ENCODE data around the gene MAP4K2. TPM values are rescaled to one million over a fixed set of nuclear protein-coding genes. Genes with fewer than 3 reads are reported as not detected.

Gene MAP4K2
- total and polyA plus RNA-seq, 9 of the 15 experiments (the other 6 are each of a cell fraction or from before 2014, with no cell fraction given): 0.13 to 14.5 (median 7.3) TPM

DNA sequence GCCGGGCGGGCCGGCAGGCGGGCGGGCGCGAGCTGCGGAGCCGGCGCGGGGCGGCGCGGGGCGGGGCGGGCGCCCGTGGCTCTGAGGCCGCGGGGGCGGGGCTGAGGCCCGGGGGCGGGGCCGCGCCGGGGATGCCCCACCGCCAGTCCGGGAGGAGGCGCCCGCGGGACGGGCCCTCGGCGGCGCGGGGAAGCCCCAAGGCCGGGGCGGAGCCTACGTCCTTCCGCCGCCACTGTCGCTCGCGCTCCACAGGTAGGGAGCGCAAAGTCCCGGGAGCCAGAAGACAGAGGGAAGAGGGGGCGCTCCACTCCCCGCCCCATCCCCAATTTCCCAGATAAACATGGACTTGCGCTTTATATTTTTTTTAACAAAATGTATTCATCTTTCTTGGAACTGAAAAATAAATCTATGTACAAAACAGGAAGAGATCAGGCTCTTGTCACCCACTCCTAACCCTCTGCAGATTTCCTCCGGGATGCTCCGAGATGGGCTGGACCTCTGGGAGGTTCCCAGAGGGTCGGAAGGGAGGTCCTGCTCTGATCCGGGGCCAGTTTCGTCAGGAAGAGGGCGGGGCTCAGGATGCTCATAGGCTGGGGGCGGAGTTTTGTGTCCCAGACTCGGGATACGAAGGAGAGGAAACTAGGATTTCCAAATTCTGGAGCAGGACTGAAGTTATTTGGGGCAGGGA lies at the start of gene MAP4K2 (continued):
- TF ChIP-seq GABPA (tag; conservative IDR thresholded peaks at IDR 0.05; ENCODE audit: low read depth): peak; percentile 75
- TF ChIP-seq HIVEP1 (CRISPR knock-in tag; IDR thresholded peaks at IDR 0.05): peak; percentile 89
- TF ChIP-seq CREB1 (IDR thresholded peaks at IDR 0.05): peak; percentile 55
- TF ChIP-seq CREB1 (CRISPR knock-in tag; IDR thresholded peaks at IDR 0.05): no peak
- TF ChIP-seq, protein P1, sequence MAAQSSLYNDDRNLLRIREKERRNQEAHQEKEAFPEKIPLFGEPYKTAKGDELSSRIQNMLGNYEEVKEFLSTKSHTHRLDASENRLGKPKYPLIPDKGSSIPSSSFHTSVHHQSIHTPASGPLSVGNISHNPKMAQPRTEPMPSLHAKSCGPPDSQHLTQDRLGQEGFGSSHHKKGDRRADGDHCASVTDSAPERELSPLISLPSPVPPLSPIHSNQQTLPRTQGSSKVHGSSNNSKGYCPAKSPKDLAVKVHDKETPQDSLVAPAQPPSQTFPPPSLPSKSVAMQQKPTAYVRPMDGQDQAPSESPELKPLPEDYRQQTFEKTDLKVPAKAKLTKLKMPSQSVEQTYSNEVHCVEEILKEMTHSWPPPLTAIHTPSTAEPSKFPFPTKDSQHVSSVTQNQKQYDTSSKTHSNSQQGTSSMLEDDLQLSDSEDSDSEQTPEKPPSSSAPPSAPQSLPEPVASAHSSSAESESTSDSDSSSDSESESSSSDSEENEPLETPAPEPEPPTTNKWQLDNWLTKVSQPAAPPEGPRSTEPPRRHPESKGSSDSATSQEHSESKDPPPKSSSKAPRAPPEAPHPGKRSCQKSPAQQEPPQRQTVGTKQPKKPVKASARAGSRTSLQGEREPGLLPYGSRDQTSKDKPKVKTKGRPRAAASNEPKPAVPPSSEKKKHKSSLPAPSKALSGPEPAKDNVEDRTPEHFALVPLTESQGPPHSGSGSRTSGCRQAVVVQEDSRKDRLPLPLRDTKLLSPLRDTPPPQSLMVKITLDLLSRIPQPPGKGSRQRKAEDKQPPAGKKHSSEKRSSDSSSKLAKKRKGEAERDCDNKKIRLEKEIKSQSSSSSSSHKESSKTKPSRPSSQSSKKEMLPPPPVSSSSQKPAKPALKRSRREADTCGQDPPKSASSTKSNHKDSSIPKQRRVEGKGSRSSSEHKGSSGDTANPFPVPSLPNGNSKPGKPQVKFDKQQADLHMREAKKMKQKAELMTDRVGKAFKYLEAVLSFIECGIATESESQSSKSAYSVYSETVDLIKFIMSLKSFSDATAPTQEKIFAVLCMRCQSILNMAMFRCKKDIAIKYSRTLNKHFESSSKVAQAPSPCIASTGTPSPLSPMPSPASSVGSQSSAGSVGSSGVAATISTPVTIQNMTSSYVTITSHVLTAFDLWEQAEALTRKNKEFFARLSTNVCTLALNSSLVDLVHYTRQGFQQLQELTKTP (IDR thresholded peaks at IDR 0.05; ENCODE audit: low read depth in 1 of 2, partially characterized antibody in 2 of 2): peak in 1 of 2 experiments; percentile 56
- TF ChIP-seq MTA3 (IDR thresholded peaks at IDR 0.05; ENCODE audit: borderline replicate concordance): no peak
- TF ChIP-seq SMAD4 (CRISPR knock-in tag; conservative IDR thresholded peaks at IDR 0.05): peak; percentile 61; the same call in 1 of the 2 replicates
- TF ChIP-seq, protein P2, sequence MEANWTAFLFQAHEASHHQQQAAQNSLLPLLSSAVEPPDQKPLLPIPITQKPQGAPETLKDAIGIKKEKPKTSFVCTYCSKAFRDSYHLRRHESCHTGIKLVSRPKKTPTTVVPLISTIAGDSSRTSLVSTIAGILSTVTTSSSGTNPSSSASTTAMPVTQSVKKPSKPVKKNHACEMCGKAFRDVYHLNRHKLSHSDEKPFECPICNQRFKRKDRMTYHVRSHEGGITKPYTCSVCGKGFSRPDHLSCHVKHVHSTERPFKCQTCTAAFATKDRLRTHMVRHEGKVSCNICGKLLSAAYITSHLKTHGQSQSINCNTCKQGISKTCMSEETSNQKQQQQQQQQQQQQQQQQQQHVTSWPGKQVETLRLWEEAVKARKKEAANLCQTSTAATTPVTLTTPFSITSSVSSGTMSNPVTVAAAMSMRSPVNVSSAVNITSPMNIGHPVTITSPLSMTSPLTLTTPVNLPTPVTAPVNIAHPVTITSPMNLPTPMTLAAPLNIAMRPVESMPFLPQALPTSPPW (CRISPR knock-in tag; IDR thresholded peaks at IDR 0.05): peak; percentile 85
- no peak for TF ChIP-seq ZNF76 (CRISPR knock-in tag; IDR thresholded peaks at IDR 0.05; ENCODE audit: borderline replicate concordance)
- TF ChIP-seq, protein P3, sequence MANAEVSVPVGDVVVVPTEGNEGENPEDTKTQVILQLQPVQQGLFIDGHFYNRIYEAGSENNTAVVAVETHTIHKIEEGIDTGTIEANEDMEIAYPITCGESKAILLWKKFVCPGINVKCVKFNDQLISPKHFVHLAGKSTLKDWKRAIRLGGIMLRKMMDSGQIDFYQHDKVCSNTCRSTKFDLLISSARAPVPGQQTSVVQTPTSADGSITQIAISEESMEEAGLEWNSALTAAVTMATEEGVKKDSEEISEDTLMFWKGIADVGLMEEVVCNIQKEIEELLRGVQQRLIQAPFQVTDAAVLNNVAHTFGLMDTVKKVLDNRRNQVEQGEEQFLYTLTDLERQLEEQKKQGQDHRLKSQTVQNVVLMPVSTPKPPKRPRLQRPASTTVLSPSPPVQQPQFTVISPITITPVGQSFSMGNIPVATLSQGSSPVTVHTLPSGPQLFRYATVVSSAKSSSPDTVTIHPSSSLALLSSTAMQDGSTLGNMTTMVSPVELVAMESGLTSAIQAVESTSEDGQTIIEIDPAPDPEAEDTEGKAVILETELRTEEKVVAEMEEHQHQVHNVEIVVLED (CRISPR knock-in tag; IDR thresholded peaks at IDR 0.05): 0 out of 2 replicates have a peak, but pooled peaks have one; percentile 12
- TF ChIP-seq, protein P4, sequence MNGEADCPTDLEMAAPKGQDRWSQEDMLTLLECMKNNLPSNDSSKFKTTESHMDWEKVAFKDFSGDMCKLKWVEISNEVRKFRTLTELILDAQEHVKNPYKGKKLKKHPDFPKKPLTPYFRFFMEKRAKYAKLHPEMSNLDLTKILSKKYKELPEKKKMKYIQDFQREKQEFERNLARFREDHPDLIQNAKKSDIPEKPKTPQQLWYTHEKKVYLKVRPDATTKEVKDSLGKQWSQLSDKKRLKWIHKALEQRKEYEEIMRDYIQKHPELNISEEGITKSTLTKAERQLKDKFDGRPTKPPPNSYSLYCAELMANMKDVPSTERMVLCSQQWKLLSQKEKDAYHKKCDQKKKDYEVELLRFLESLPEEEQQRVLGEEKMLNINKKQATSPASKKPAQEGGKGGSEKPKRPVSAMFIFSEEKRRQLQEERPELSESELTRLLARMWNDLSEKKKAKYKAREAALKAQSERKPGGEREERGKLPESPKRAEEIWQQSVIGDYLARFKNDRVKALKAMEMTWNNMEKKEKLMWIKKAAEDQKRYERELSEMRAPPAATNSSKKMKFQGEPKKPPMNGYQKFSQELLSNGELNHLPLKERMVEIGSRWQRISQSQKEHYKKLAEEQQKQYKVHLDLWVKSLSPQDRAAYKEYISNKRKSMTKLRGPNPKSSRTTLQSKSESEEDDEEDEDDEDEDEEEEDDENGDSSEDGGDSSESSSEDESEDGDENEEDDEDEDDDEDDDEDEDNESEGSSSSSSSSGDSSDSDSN (IDR thresholded peaks at IDR 0.05; ENCODE audit: borderline replicate concordance in 1 of 2, low read depth in 2 of 2, low read length in 2 of 2): peak in 1 of 2 experiments; percentile 76; a peak in 1 of 4 replicates
- TF ChIP-seq DPF2 (IDR thresholded peaks at IDR 0.05): peak; percentile 44; the same call in 1 of the 2 replicates
- no peak for TF ChIP-seq NEUROD1 (IDR thresholded peaks at IDR 0.05; ENCODE audit: borderline replicate concordance, low read depth, low read length, partially characterized antibody)

All from K562 (cell line).